ENCODE results near the gene TUBGCP6.

The TUBGCP6 gene

DNA sequence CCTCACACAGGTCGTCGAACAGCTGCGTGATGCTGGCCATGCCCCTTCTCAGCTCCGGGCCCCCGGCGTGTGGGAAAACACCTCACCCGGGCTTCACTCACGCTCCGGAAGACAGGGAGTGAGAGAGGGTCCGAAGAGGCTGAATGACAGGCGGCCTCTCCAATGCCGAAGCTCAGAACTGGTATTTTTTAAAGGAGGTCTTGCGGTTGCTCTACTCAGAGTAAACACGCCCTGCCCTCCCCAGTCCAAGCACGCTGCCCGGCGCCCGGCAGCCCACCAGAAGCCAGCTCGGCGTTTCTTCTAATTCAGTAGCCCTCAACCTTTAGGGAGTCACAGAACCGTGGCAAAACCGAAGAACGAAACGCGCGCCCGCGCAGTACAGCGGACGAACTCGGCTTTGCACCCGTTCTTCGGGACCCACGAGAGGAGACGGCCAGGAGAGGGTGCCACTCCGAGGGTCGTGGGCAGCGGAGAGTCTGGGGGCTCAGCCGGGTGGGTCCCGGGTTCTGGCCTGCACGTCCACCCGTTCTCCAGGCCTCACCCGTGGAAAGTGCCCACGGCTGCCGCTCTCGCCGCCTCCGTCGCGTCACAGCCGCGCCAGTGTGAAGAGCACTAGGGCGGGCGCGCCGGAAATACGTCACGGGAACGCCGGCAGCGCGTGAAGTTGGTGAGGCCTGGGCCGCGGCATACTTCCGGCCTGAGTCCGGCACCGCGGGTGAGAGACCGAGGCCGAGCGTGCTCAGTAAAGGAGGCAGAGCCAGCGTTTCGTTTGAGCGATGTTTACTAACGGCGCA is at the start of gene TUBGCP6:
TSS of gene TUBGCP6 (minus strand) at position 604 of the 794 bp plus-strand sequence. CDS start at position 40, 564 bp downstream.
- peak; percentile 84 to 88 for DNase-seq (ENCODE audit: low read depth in 2 of 2)

DNA sequence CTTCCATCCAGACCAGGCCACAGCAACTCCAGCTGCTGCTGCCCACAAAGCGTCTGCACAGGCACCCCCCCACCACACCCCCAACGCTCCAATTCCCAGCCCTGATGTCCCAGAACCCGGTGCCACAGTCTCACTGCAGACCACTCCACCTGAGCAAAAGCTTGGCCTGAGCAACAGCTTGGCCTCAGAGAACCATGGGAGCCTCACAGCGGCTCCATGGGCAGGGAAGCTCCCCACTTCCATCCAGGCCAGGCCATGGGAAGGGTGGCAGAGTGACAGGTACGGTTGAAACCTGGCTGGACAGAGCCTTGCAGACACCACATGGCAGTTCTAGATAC is 49.5 kb upstream of the TUBGCP6 start:
- no peak for DNase-seq (ENCODE audit: low read depth in 2 of 2)

- DNase-seq (ENCODE audit: low read depth in 2 of 2): no peak
Measured at GRCh38 chr22:50293441-50294318, 48.9 kb upstream of the TUBGCP6 start.

- no peak for DNase-seq (ENCODE audit: low read depth in 2 of 2)
Measured at GRCh38 chr22:50292643-50293440, 48.0 kb upstream of the TUBGCP6 start.

DNA sequence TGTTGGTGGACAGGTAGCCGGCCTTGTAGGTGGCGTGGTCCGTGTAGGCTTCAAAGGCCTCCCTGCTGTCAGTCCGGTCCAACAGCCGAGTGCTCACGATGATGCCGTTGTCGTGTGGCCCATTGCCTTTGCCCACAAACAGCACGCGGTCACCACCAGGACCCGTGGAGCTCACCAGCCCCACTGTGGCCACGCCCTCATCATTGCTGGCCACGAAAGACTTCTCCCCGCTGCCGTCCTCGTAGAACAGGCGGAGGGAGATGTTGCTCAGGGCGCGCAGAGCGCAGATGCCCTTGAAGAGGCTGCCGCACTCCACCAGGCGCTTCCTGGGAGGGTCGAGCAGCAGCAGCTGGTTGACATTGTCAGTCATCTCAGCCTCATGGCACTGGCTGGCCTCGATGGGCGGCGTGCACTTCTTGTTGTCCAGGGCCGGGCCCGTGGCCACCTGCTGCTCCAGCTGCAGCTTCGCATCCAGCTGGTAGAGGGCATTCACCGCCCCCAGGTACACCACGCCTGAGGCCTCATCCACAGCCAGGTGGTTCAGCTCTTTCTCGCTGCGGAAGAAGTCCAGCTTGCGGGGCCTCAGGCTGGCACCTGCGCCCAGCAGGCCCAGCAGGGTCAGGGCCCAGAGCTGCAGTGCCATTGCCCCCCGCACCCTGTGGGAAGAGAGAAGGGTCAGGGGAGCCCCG is 45.3 kb upstream of the TUBGCP6 start:
- no peak for DNase-seq (ENCODE audit: low read depth in 2 of 2)

- DNase-seq (ENCODE audit: low read depth in 2 of 2): no peak
Measured at GRCh38 chr22:50289151-50289941, 44.5 kb upstream of the TUBGCP6 start.

- DNase-seq (ENCODE audit: low read depth in 2 of 2): no peak
Measured at GRCh38 chr22:50287731-50288130, 42.9 kb upstream of the TUBGCP6 start.

DNA sequence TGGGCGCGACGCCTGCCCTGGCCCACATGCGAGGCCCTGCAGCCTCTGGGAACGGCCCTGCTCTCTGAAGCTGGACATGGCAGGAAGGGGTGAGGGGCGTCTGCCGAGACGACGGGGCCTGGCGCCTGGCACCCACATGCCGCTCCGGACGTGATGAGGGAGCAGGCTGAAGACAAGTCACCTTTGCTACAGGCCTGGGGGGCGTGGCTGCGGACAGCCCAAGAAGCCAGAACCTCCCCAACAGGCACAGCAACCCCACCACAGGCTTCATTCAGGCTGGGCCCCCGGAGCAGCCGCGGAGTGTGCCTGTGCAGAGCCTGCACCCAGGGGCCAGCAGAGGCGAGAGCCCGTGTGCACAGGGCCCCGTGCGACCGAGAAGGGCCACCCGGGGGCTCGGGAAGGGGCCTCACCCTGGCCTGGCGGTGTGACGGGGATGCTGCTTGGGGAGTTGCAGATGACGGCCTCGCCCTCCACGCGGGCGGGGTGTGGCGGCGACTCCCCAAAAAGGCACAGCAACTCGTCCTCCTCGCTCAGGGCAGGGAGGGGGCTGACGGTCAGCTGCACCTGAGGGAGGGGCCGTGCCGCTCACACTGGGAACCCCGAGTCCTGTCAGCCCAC is 42.0 kb upstream of the TUBGCP6 start:
- no peak for DNase-seq (ENCODE audit: low read depth in 2 of 2)

DNA sequence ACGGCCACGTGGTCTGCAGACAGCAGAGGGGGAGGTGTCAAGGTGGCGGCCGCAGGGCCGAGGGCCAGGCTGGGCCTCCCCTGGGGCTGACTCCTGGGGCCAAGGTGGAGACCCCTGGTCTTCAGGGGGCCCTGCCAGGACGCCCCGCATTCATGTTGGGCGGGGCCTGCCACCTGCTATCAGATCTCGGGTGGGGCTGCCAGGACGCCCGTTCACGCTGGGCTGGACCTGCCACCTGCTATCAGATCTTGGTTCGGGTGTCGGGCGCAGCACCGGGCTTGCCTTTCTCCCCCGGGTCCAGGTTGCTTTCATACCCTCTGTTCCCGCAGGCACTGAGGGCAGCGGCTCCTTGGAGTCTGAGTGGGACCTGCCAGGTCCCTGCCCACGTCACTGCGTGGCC is 41.5 kb upstream of the TUBGCP6 start:
- no peak for DNase-seq (ENCODE audit: low read depth in 2 of 2)

DNA sequence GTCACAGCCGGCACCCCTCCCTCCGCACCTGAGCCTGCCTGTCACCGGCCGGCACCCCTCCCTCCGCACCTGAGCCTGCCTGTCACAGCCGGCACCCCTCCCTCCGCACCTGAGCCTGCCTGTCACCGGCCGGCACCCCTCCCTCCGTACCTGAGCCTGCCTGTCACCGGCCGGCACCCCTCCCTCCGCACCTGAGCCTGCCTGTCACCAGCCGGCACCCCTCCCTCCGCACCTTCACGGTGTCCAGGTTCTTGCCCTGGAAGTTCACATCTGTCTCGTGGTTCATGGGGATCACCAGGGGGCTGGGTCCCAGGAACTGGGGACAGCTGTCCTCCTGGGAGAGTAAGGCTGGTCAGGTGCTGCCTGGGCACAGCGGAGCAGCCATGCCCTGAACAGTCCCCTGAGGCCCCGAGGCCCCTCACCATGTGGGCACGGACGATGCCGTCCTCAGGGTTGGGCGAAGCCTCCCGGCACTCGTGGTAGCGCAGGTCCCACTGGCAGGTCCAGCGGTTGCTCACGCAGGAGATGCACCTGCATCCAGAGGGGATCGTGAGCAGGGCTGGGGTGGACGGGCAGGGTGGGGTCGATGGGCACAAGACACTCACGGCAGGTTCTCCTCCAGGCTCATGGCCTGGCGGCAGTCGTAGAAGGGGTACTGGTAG is 40.9 kb upstream of the TUBGCP6 start:
- no peak for DNase-seq (ENCODE audit: low read depth in 2 of 2)

- DNase-seq (ENCODE audit: low read depth in 2 of 2): no peak
Measured at GRCh38 chr22:50284479-50284878, 39.7 kb upstream of the TUBGCP6 start.

DNA sequence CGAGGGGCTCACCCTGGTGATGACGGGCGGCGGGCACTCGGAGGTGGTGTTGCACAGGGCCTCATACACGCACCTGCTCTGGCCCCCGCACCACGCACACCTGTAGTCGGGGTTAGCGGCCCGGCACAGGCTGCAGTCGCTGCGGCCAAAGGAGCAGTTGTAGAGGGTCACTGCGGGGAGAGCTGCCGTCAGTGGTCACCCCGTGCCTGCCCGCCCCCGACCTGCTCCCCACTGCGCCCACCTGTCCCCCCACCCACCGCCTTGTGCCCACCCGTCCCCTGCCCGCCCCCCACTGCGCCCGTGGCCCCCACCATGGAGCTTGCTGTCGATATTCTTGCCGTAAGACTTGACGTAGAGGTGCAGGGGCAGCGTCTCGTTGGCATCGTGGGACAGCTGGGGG is 39.0 kb upstream of the TUBGCP6 start:
- no peak for DNase-seq (ENCODE audit: low read depth in 2 of 2)

DNA sequence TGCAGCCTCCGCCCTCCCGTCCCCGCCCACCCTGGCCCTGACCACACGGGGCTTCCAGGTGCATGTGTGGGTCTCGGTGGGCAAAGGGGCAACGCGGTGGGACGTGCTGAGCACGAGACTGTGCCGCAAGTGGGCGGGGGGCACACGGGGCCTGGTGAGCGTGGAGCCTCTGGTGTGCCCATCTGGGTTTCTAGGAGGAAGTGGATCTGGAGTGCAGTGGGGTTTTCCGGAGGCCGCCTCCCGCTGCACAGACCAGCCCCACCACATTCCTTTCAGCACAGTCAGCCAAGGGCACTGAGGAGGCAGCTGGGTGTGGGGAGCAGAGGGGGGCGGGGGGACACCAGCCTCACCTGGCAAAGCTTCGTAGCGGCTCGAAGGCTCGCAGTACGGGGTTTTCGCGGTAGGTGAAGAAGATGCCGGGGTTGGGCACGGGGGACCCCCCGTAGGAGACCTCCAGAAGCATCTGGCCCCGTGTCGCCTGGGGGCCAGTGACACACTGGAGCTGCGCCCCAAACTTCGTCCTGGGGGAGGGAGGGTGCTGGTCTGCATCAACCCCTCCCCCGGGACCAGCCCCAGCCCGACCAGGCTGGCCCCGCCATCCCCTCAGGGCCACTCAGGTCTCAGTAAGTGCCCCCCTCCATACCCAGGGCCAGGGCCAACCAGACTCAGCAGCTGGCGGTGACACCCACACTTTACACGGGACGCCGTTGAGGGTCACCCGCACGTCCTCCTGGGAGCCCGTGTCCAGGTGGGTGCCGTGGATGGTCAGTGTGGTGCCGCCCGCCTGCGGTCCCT is 37.7 kb upstream of the TUBGCP6 start:
- no peak for DNase-seq (ENCODE audit: low read depth in 2 of 2)

GRCh38 chr22:50281957-50282356 is 37.1 kb upstream of the TUBGCP6 start:
- no peak for DNase-seq (ENCODE audit: low read depth in 2 of 2)

DNA sequence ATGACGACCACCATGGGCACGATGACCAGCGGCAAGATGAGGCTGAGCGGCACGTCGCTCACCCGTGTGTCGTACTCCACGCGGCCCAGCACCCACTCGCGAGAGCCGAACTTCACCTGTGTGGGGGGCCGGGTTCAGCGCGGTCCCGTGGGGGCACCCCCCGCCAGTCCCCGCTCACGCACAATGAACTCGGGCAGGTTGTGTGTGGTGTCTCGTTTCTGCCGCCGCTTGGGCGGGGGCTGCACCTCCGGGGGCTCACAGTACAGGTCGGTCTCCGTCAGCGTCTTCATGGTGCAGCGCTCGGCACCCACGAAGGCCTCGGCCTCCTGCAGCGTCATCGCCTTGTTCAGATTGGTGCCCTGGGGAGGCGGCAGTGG is 36.5 kb upstream of the TUBGCP6 start:
- DNase-seq (ENCODE audit: low read depth in 2 of 2): no peak

DNA sequence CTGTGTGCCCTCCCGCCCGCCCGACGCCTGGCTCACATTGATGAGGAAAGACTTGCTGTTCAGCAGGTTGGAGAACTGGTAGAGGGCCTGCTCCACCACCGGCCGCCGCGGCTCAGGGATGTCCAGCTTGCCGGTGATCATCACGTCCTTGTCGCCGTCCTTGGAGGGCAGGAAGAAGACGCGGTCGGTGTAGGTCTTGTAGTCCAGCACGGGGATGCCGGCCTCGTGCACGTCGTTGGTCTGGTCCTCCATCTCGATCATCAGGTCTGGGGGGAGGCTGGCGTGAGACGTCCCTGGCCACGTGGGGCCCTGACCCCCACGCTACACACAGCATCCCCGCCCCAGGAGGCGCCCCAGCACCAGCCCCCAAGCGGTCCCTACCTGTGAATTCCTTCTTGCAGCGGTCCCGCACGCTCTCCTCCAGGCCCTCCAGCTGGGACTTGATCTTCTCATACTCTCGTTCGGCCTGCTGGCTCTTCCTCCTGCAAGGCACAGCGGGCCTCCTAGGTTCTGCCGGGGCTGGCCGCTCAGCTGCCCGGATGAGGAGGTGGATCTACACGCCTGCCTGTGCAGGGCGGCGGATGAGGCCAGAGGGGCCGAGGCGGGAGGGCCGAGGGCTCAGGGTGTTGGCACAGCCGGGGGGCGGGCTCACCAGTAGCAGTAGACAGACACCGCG is 36.0 kb upstream of the TUBGCP6 start:
- DNase-seq (ENCODE audit: low read depth in 2 of 2): no peak

- no peak for DNase-seq (ENCODE audit: low read depth in 2 of 2)
Measured at GRCh38 chr22:50280022-50280707, 35.3 kb upstream of the TUBGCP6 start.

Measured in activated CD8-positive, alpha-beta memory T cell treated with anti-CD3 and anti-CD28 coated beads for 4 hours (primary cell).